B cell (primary cell): ENCODE results near the gene ALPK3. TPM values are rescaled to one million over a fixed set of nuclear protein-coding genes. Genes with fewer than 3 reads are reported as not detected.

Source experiments
- ATAC-seq: fragments of 200-7000 bp; cut with Tn5 transposase; one replicate; pipeline ENCODE4 v1.10.0; 2021; ENCODE audit warnings: low read depth, mild to moderate bottlenecking, moderate number of reproducible peaks, moderate library complexity
- CTCF ChIA-PET: fragments of 350-600 bp; sonication (Branson Sonifier 250); formaldehyde crosslinking; loops from one replicate; lab custom pipeline; 2021; ENCODE audit warnings: antibody characterized with exemption, inconsistent platforms; lab: Charles Lee
- POLR2A ChIA-PET: fragments of 350-600 bp; sonication (Branson Sonifier 250); formaldehyde crosslinking; loops from one replicate; lab custom pipeline; 2021; ENCODE audit warnings: antibody characterized with exemption; lab: Charles Lee
- DNase-seq: peaks from one replicate; pipeline ENCODE4 v3.0.0; 2013
- H2AFZ ChIP-seq: 2 replicates; pipeline ENCODE4 v1.6.1; 2012; ENCODE audit warnings: mild to moderate bottlenecking, low read depth, low read length; ENCODE audit not compliant: insufficient read depth, poor library complexity, severe bottlenecking
- H3K27ac ChIP-seq, 2 donors: 1 replicate in 1 of 2; 2 replicates in 1 of 2; pipeline ENCODE4 v1.5.1; 2012 to 2013; ENCODE audit warnings: low read length in 2 of 2, mild to moderate bottlenecking in 2 of 2, moderate library complexity in 1 of 2
- H3K27me3 ChIP-seq, 4 experiments: fragments of 200-600 bp in 1 of 4; sonication (generic) in 1 of 4; replicated peaks in 1 of 4; 1 replicate in 2 of 4; 2 replicates in 2 of 4; pipeline versions ENCODE4 v1.6.1 to v1.7.0; 2013 to 2016; ENCODE audit warnings: low read length in 3 of 4, mild to moderate bottlenecking in 2 of 4, mixed read lengths in 1 of 4, moderate library complexity in 1 of 4; ENCODE audit not compliant: insufficient read depth in 4 of 4, control insufficient read depth in 3 of 4; ENCODE audit errors: control extremely low read depth in 1 of 4
- H3K36me3 ChIP-seq, 2 experiments: replicated peaks in 1 of 2; 1 replicate in 1 of 2; 2 replicates in 1 of 2; pipeline versions ENCODE4 v1.6.1 to v1.7.1; 2013; ENCODE audit warnings: low read length in 1 of 2; ENCODE audit not compliant: insufficient read depth in 2 of 2, control insufficient read depth in 1 of 2; ENCODE audit errors: control extremely low read depth in 1 of 2, extremely low read depth in 1 of 2
- H3K4me1 ChIP-seq, 2 donors: fragments of 200-600 bp in 1 of 2; sonication (generic) in 1 of 2; 1 replicate in 1 of 2; 2 replicates in 1 of 2; pipeline versions ENCODE4 v1.5.1 to v1.6.1; 2013 to 2017; ENCODE audit warnings: low read length in 2 of 2; ENCODE audit not compliant: control insufficient read depth in 2 of 2, insufficient read depth in 2 of 2
- H3K4me2 ChIP-seq: replicated peaks from 2 replicates; pipeline ENCODE3; 2012; ENCODE audit warnings: mild to moderate bottlenecking, low read depth, low read length; ENCODE audit not compliant: poor library complexity, severe bottlenecking
- H3K4me3 ChIP-seq, 5 experiments: fragments of 200-600 bp in 1 of 5; sonication (generic) in 1 of 5; 1 replicate in 3 of 5; 2 replicates in 2 of 5; pipeline versions ENCODE4 v1.5.1 to v1.7.0; 2011 to 2016; ENCODE audit warnings: low read length in 4 of 5, mild to moderate bottlenecking in 4 of 5, low read depth in 2 of 5, control low read depth in 1 of 5, moderate library complexity in 1 of 5; ENCODE audit not compliant: insufficient read depth in 1 of 5; ENCODE audit errors: control extremely low read depth in 1 of 5, extremely low read depth in 1 of 5
- H3K79me2 ChIP-seq: fragments of 200-600 bp; sonication (generic); one replicate; pipeline ENCODE4 v1.6.0; 2016; ENCODE audit warnings: low read length; ENCODE audit not compliant: control insufficient read depth, insufficient read depth
- H3K9ac ChIP-seq: fragments of 200-600 bp; sonication (generic); 2 replicates; pipeline ENCODE4 v1.6.1; 2017; ENCODE audit warnings: mild to moderate bottlenecking, low read length, moderate library complexity
- H3K9me3 ChIP-seq, 3 donors: one replicate each; pipeline versions ENCODE4 v1.6.1 to v1.7.1; 2013; ENCODE audit warnings: low read length in 2 of 3; ENCODE audit not compliant: control insufficient read depth in 2 of 3, insufficient read depth in 1 of 3; ENCODE audit errors: control extremely low read depth in 1 of 3
- H4K20me1 ChIP-seq: 2 replicates; pipeline ENCODE4 v1.6.0; 2012; ENCODE audit warnings: mild to moderate bottlenecking, low read length; ENCODE audit not compliant: insufficient read depth, control insufficient read depth, poor library complexity, severe bottlenecking
- H3K27ac Mint-ChIP-seq: one replicate; pipeline ENCODE4 v1.8.0; 2021; ENCODE audit warnings: mixed read lengths
- H3K27me3 Mint-ChIP-seq: one replicate; pipeline ENCODE4 v1.8.0; 2021; ENCODE audit warnings: mixed read lengths
- H3K4me1 Mint-ChIP-seq: one replicate; pipeline ENCODE4 v1.8.0; 2021; ENCODE audit warnings: mixed read lengths
- H3K4me3 Mint-ChIP-seq: one replicate; pipeline ENCODE4 v1.8.0; 2021; ENCODE audit warnings: mixed read lengths
- H3K9me3 Mint-ChIP-seq: one replicate; pipeline ENCODE4 v1.8.0; 2022; ENCODE audit warnings: mixed read lengths; ENCODE audit not compliant: insufficient read depth
- CTCF ChIP-seq: fragments of 200-600 bp; IDR thresholded peaks from one replicate; pipeline ENCODE4 v1.8.0; 2022; ENCODE audit warnings: antibody characterized with exemption, mild to moderate bottlenecking
- EZH2 ChIP-seq: IDR thresholded peaks from 2 replicates; pipeline ENCODE4 v1.6.1; 2012; ENCODE audit warnings: borderline replicate concordance, low read depth, mild to moderate bottlenecking, moderate library complexity, low read length; ENCODE audit not compliant: insufficient read depth, poor library complexity, severe bottlenecking
- WGBS: methylation state at CpG from one replicate; pipeline ENCODE4 v1.1.5; 2013; ENCODE audit warnings: missing lambda C conversion rate; ENCODE audit not compliant: insufficient coverage; 5-methylcytosine and 5-hydroxymethylcytosine counted together
- intact Hi-C: fragments of 100-400 bp; cut with micrococcal nuclease; formaldehyde crosslinking; loops from one replicate; pipeline ENCODE4 v1.10.0; 2022
- polyA plus RNA-seq: library from polyadenylated mRNA; depleted of rRNA; stranded (reverse); fragments of >200 nt; gene quantifications from 2 replicates; pipeline ENCODE4 v1.2.3, GENCODE V29; 2012
- total RNA-seq, 2 donors: library from RNA; stranded (reverse); fragments of 120-200 nt in 1 of 2; gene quantifications; 1 replicate in 1 of 2; 2 replicates in 1 of 2; pipeline versions ENCODE4 v1.2.3 to v1.2.4, GENCODE V29; 2013 to 2022

The ALPK3 gene
- total and polyA plus RNA-seq, 2 donors (not counting 1 experiment from before 2014, with no cell fraction given) = 0.07 to 0.15 TPM

GRCh38 chr15:84892786-84893307 lies 75.7 kb downstream of the ALPK3 start:
- Mint-ChIP-seq H3K27me3 (peaks cover 31% of the 10 kb centered on the region), H3K27ac (no peak overlapping the region), H3K9me3 (no peaks in the 10 kb centered on the region), H3K4me1 (no peaks in the 10 kb centered on the region), H3K4me3 (no peak overlapping the region)
- CTCF ChIA-PET = no interaction called here
- Histone ChIP-seq H3K4me1 (no peaks in the 10 kb centered on the region), H2AFZ (no peak overlapping the region), H3K9me3 (no peaks in the 10 kb centered on the region), H3K79me2 (no peaks in the 10 kb centered on the region), H3K27me3 (peaks cover 0 to 6% (median 2%) of the 10 kb centered on the region in 4 experiments), H4K20me1 (no peaks in the 10 kb centered on the region), H3K36me3 (no peaks in the 10 kb centered on the region), H3K4me2 (no peak overlapping the region), H3K9ac (no peak overlapping the region), H3K4me3 (no peak overlapping the region), H3K27ac (no peak overlapping the region)
- POLR2A ChIA-PET = no interaction called here
- ATAC-seq = no peak
- 94% methylated on average over 9 of the region's 10 CpGs for WGBS
- no peak for DNase-seq
- intact Hi-C loops = no loop called here
- no peak for TF ChIP-seq CTCF
- TF ChIP-seq EZH2 = no peak

GRCh38 chr15:84893607-84894006 lies 76.5 kb downstream of the ALPK3 start:
- Histone ChIP-seq H3K36me3 (no peaks in the 10 kb centered on the region), H3K4me3 (no peak overlapping the region), H4K20me1 (no peaks in the 10 kb centered on the region), H3K27ac (no peak overlapping the region), H3K9ac (no peak overlapping the region), H3K27me3 (peaks cover 0 to 7% (median 2%) of the 10 kb centered on the region in 4 experiments), H2AFZ (no peak overlapping the region), H3K4me1 (no peaks in the 10 kb centered on the region), H3K4me2 (no peak overlapping the region), H3K79me2 (no peaks in the 10 kb centered on the region), H3K9me3 (peaks cover 0 to 1% (median 0%) of the 10 kb centered on the region in 3 donors)
- WGBS = 93% methylated on average over 8 of the region's 10 CpGs
- Mint-ChIP-seq H3K4me3 (no peak overlapping the region), H3K27me3 (peaks cover 33% of the 10 kb centered on the region), H3K4me1 (no peaks in the 10 kb centered on the region), H3K27ac (no peak overlapping the region), H3K9me3 (no peaks in the 10 kb centered on the region)
- no peak for DNase-seq
- ChIA-PET CTCF (no interaction called here), POLR2A (no interaction called here)
- TF ChIP-seq EZH2 (no peak), CTCF (no peak)
- intact Hi-C loops = no loop called here
- no peak for ATAC-seq
